GM23338 (cell line): ENCODE results near the gene RXFP4. TPM values are rescaled to one million over a fixed set of nuclear protein-coding genes. Genes with fewer than 3 reads are reported as not detected.

Experiments used
- ATAC-seq: fragments of 200-7000 bp; cut with Tn5 transposase; 3 replicates; pipeline ENCODE4 v1.9.1; 2020
- DNase-seq: peaks from one replicate; pipeline ENCODE4 v3.0.0-alpha.2; 2015; ENCODE audit warnings: low spot score
- H2AFZ ChIP-seq: fragments of 200-600 bp; sonication (generic); 2 replicates; pipeline ENCODE4 v1.8.0; 2016; ENCODE audit warnings: antibody characterized with exemption, mild to moderate bottlenecking, moderate library complexity
- H3F3A ChIP-seq: fragments of 200-600 bp; sonication (generic); replicated peaks from 2 replicates; pipeline ENCODE4 v1.8.0; 2017; ENCODE audit warnings: antibody characterized with exemption, mixed run types, low read depth
- H3K27ac ChIP-seq: fragments of 200-600 bp; sonication (generic); 2 replicates; pipeline ENCODE4 v1.6.1; 2016; ENCODE audit warnings: low read depth
- H3K27me3 ChIP-seq: fragments of 200-600 bp; sonication (generic); 2 replicates; pipeline ENCODE4 v1.8.0; 2016; ENCODE audit warnings: mild to moderate bottlenecking, mixed run types, moderate library complexity; ENCODE audit not compliant: insufficient read depth
- H3K36me3 ChIP-seq: fragments of 200-600 bp; sonication (generic); 2 replicates; pipeline ENCODE4 v1.8.0; 2016; ENCODE audit warnings: mild to moderate bottlenecking; ENCODE audit not compliant: insufficient read depth
- H3K4me1 ChIP-seq: fragments of 200-600 bp; sonication (generic); 2 replicates; pipeline ENCODE4 v1.8.0; 2016; ENCODE audit warnings: mild to moderate bottlenecking, moderate library complexity; ENCODE audit not compliant: insufficient read depth
- H3K4me2 ChIP-seq: fragments of 200-600 bp; sonication (generic); 2 replicates; pipeline ENCODE4 v1.7.1; 2017; ENCODE audit warnings: mixed run types
- H3K4me3 ChIP-seq: fragments of 200-600 bp; sonication (generic); 2 replicates; pipeline ENCODE4 v1.6.1; 2016; ENCODE audit warnings: mixed run types
- H3K79me2 ChIP-seq: fragments of 200-600 bp; sonication (generic); replicated peaks from 2 replicates; pipeline ENCODE4 v1.8.0; 2017; ENCODE audit warnings: mild to moderate bottlenecking; ENCODE audit not compliant: insufficient read depth
- H3K9me2 ChIP-seq: fragments of 200-600 bp; sonication (generic); 2 replicates; pipeline ENCODE4 v1.8.0; 2017; ENCODE audit not compliant: insufficient read depth
- H4K20me1 ChIP-seq: fragments of 200-600 bp; sonication (generic); replicated peaks from 2 replicates; pipeline ENCODE4 v1.8.0; 2017; ENCODE audit warnings: mild to moderate bottlenecking; ENCODE audit not compliant: insufficient read depth
- H3K27ac Mint-ChIP-seq: 2 replicates; pipeline ENCODE4 v1.8.0; 2020; ENCODE audit warnings: inconsistent platforms, mild to moderate bottlenecking, moderate library complexity, mixed read lengths
- H3K27me3 Mint-ChIP-seq: 3 replicates; pipeline ENCODE4 v1.8.0; 2022; ENCODE audit warnings: low read depth, mild to moderate bottlenecking, moderate library complexity, mixed read lengths, inconsistent platforms; ENCODE audit not compliant: insufficient read depth, poor library complexity
- H3K36me3 Mint-ChIP-seq: 3 replicates; pipeline ENCODE4 v1.8.0; 2021; ENCODE audit warnings: low read depth, mild to moderate bottlenecking, inconsistent platforms, moderate library complexity, mixed read lengths
- H3K4me1 Mint-ChIP-seq: 3 replicates; pipeline ENCODE4 v1.8.0; 2020; ENCODE audit warnings: mild to moderate bottlenecking, inconsistent platforms, mixed read lengths
- H3K4me3 Mint-ChIP-seq: 3 replicates; pipeline ENCODE4 v1.8.0; 2021; ENCODE audit warnings: moderate library complexity, mild to moderate bottlenecking, inconsistent platforms, mixed read lengths
- H3K9me3 Mint-ChIP-seq: 3 replicates; pipeline ENCODE4 v1.8.0; 2020; ENCODE audit warnings: moderate library complexity, mild to moderate bottlenecking, inconsistent platforms, mixed read lengths
- CREB1 ChIP-seq: fragments of 250-450 bp; sonication (Bioruptor Pico); IDR thresholded peaks from 2 replicates; pipeline ENCODE4 v1.5.0; 2020; ENCODE audit warnings: low read depth, mild to moderate bottlenecking, moderate library complexity
- CTCF ChIP-seq, 2 experiments: fragments of 200-600 bp in 1 of 2; sonication (generic) in 1 of 2; conservative IDR thresholded peaks; 2 replicates each; pipeline versions ENCODE4 v1.5.1 to v1.6.1; 2016 to 2017; ENCODE audit warnings: antibody characterized with exemption in 2 of 2, low read depth in 2 of 2, mild to moderate bottlenecking in 2 of 2, moderate library complexity in 1 of 2
- ETS1 ChIP-seq: IDR thresholded peaks from 2 replicates; pipeline ENCODE4 v1.6.1; 2016; ENCODE audit warnings: antibody characterized with exemption
- EZH2 ChIP-seq: fragments of 200-600 bp; sonication (generic); IDR thresholded peaks from one replicate; pipeline ENCODE4 v1.8.0; 2017; ENCODE audit warnings: antibody characterized with exemption, mild to moderate bottlenecking, low read depth; ENCODE audit not compliant: unreplicated experiment
- EZH2phosphoT487 ChIP-seq: fragments of 200-600 bp; sonication (generic); IDR thresholded peaks from one replicate; pipeline ENCODE4 v1.8.1; 2018; ENCODE audit warnings: antibody characterized with exemption; ENCODE audit not compliant: unreplicated experiment
- NANOG ChIP-seq: IDR thresholded peaks from 2 replicates; pipeline ENCODE4 v1.6.1; 2016; ENCODE audit warnings: antibody characterized with exemption, borderline replicate concordance
- POLR2AphosphoS5 ChIP-seq: IDR thresholded peaks from 2 replicates; pipeline ENCODE4 v1.6.1; 2016; ENCODE audit warnings: antibody characterized with exemption, low read depth
- REST ChIP-seq: IDR thresholded peaks from one replicate; pipeline ENCODE4 v1.6.1; 2018; ENCODE audit warnings: antibody characterized with exemption; ENCODE audit not compliant: unreplicated experiment
- STAT1 ChIP-seq: IDR thresholded peaks from one replicate; pipeline ENCODE4 v1.6.1; 2016; ENCODE audit warnings: antibody characterized with exemption; ENCODE audit not compliant: unreplicated experiment
- ZNF114 ChIP-seq: fragments of 250-450 bp; sonication (Bioruptor Pico); IDR thresholded peaks from 2 replicates; pipeline ENCODE4 v1.5.0; 2020; ENCODE audit warnings: mild to moderate bottlenecking, moderate library complexity
- ZNF331 ChIP-seq: fragments of 250-450 bp; sonication (Bioruptor Pico); IDR thresholded peaks from 2 replicates; pipeline ENCODE4 v1.5.0; 2020; ENCODE audit warnings: low read depth, mild to moderate bottlenecking, moderate library complexity
- ZNF462 ChIP-seq: fragments of 250-450 bp; sonication (Bioruptor Pico); IDR thresholded peaks from 2 replicates; pipeline ENCODE4 v1.5.0; 2020; ENCODE audit warnings: mild to moderate bottlenecking, moderate library complexity
- polyA plus RNA-seq: library from polyadenylated mRNA; unstranded; fragments of >200 nt; fragmentation: Nextera tagmentation; extraction: Ambion mirVana; gene quantifications from 2 replicates; pipeline ENCODE4 v1.2.1, GENCODE V29; 2016
- total RNA-seq: library from RNA; depleted of rRNA; stranded (reverse); fragments of >200 nt; shearing (Covaris generic); gene quantifications from 2 replicates; pipeline ENCODE4 v1.2.3, GENCODE V29; 2014

RXFP4 gene
- total and polyA plus RNA-seq, 2 experiments from 2014 or later = not detected

GRCh38 chr1:155931332-155932038 is 10.0 kb upstream of the RXFP4 start (continued):
- TF ChIP-seq CREB1 (CRISPR knock-in tag) = no peak
- TF ChIP-seq EZH2 = no peak

GRCh38 chr1:155932081-155932480 is 9.4 kb upstream of the RXFP4 start:
- no peak overlapping the region for H2AFZ ChIP-seq
- H3K36me3 Mint-ChIP-seq = peaks cover 26% of the 10 kb centered on the region
- H3K27me3 Mint-ChIP-seq = peaks cover 6% of the 10 kb centered on the region
- peak overlapping the region; percentile 49 for H3K4me3 Mint-ChIP-seq
- H3K27ac ChIP-seq = 0 out of 2 replicates have a peak overlapping the region, but pooled peaks have one; percentile 61
- H3K4me1 Mint-ChIP-seq = peaks cover 7% of the 10 kb centered on the region; the same call in 2 of the 3 replicates
- no peak overlapping the region for H3K27ac Mint-ChIP-seq
- no peaks in the 10 kb centered on the region for H3K9me2 ChIP-seq
- H3F3A ChIP-seq = peaks cover 16% of the 10 kb centered on the region
- peaks cover 46% of the 10 kb centered on the region for H4K20me1 ChIP-seq
- 0 out of 2 replicates have a peak overlapping the region, but pooled peaks have one; percentile 13 for H3K4me3 ChIP-seq
- peaks cover 62% of the 10 kb centered on the region for H3K79me2 ChIP-seq
- no peaks in the 10 kb centered on the region for H3K27me3 ChIP-seq
- H3K4me1 ChIP-seq = peaks cover 16% of the 10 kb centered on the region
- H3K36me3 ChIP-seq = peaks cover 58% of the 10 kb centered on the region
- H3K9me3 Mint-ChIP-seq = no peaks in the 10 kb centered on the region
- ATAC-seq (no peak), DNase-seq (no peak)
- peak overlapping the region; percentile 94 for H3K4me2 ChIP-seq
- TF ChIP-seq ZNF462 (no peak), ZNF331 (CRISPR knock-in tag) (no peak), EZH2 (no peak), ZNF114 (CRISPR knock-in tag) (no peak), CREB1 (CRISPR knock-in tag) (no peak), ETS1 (no peak), CTCF (conservative IDR thresholded peaks at IDR 0.05; ENCODE audit: low read depth in 2 of 2) (no peak), STAT1 (no peak), EZH2phosphoT487 (no peak), POLR2AphosphoS5 (no peak), NANOG (no peak), REST (no peak)
